ENCODE results near the gene ZFP92.

The ZFP92 gene

DNA sequence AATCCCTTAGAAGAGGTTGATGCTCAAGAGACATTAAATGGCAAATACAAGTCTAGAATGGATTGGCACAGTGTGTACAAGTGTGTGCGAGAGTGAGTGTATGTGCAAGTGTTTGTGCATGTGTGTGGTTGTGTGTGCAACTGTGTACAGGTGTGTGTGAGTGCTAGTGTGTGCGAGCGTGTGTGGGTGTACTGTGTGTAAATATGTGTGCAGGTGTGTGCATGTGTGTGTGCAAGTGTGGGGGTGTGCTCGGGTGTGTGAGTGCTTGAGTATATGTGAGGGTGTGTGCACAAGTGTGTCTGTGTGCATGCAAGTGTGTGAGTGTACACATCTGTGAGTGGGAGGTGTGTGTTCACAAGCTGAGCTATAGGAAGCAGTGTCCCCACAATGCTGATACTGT is 28.7 kb downstream of the ZFP92 start:
- DNase-seq (ENCODE audit: low read depth, low spot score), result no peak

- no peak for DNase-seq (ENCODE audit: low read depth, low spot score)
Measured at GRCh38 chrX:153440556-153441135, 29.4 kb downstream of the ZFP92 start.

GRCh38 chrX:153441296-153441695 is 30.0 kb downstream of the ZFP92 start:
- DNase-seq (ENCODE audit: low read depth, low spot score), result no peak

DNA sequence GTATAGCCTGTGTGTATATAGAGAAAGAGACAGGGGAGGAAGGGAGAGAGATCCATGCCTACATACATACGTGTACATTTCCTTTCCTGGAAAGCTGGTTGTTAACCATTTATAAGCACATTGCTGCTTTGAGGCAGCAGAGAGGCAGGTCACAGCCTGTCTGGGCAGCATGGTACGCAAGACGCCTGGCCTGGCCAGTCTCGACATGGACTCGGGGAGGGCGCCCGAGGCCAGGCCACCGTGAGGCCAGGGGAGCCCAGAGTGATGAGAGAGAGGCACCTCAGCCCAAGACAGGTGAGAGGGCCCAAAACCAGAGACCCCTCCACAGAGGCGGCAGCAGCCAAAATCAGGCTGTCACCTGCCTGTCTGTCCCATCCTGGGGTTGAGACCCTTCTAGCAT is 30.7 kb downstream of the ZFP92 start:
- no peak for DNase-seq (ENCODE audit: low read depth, low spot score)

- no peak for DNase-seq (ENCODE audit: low read depth, low spot score)
Measured at GRCh38 chrX:153442463-153442862, 31.2 kb downstream of the ZFP92 start.

- DNase-seq (ENCODE audit: low read depth, low spot score), result no peak
Measured at GRCh38 chrX:153443476-153444332, 32.4 kb downstream of the ZFP92 start.

- no peak for DNase-seq (ENCODE audit: low read depth, low spot score)
Measured at GRCh38 chrX:153444333-153445011, 33.2 kb downstream of the ZFP92 start.

- no peak for DNase-seq (ENCODE audit: low read depth, low spot score)
Measured at GRCh38 chrX:153445106-153445855, 34.0 kb downstream of the ZFP92 start.

DNA sequence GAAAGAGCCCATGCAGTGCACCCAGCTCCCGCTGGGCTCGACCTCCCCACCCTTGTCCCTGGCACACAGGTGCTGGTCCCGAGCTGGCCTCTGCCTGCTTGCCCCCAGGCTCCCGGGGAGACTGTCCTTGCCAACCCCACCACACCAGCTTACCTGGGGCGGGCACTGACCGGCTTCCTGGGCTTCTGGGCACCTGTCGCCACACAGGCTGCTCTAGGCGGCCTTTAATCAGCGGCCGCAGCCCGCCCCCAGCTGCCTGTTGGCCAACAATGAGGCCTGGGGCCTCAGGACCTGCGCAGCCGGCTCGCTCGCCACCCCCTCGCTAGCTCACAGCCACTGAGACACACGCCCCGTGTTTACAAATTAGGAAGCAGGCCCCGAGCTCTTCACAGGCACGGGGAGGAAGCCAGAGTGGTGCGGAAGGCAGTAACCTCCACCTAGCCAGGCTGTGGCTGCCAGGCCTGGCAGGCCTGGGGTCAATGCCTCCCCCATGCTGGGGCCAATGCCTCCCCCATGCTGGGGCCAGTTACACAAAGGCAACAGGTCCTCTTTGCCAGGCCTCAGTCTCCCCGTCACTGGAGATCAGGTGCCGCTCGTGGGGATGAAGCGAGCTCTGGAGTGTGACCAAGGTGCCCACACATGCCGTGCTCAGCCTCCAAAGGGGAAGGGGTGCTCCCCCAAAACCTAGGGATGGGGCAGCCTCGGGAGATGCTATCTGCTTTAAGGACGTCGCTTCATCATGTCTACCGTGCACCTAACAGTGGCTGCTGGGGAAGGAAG is 34.8 kb downstream of the ZFP92 start, which contains the start of gene TREX2:
TREX2 (minus strand) TSS at position 201 of the 780 bp plus-strand sequence. CDS start 626 bp downstream, outside the sequence.
- no peak for DNase-seq (ENCODE audit: low read depth, low spot score)

DNA sequence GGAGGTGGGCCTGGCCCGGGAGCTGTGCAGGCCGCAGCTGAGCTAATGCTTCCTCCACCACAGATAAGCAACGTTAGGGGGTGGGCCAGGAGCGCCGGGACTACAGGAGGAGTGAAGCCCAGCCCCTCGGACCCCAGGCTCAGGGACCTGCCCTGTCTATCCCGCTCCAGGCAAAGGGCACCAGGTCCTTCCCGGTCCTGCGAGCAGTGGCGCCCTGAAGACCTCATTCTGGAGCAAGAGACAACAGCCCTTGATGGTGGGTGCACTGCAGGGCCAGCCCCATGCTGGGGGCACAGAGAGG is 35.3 kb downstream of the ZFP92 start:
- no peak for DNase-seq (ENCODE audit: low read depth, low spot score)

DNA sequence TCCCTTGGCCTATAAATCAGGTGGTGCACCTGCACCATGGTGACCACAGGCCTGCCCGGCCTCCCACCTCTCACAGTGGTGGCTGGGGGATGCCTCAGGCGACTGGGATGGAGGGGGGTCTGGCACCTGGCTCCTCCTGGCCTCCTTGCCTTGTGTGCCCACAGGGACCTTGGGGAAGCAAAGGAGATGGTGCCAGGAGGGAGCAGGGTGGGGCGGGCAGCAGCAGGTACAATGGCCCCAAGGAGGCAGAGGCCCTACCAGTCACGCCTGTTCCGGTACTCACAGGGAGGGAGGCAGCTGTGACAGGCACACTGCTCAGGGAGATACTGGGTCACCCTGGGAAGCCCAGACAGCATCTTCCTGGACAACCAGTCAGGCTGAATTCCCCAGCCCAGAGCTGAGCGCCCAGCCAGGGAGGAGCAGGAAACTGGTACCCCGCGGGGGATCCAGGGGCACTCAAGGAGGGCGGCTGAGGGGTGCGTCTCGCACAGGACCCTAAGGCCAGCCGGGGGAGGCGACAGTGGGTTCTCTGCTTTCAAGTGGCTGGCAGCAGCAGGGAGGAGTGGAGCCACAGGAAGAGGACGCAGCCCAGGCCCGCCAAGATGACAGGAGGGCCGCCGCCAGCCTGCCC is 35.8 kb downstream of the ZFP92 start:
- no peak for DNase-seq (ENCODE audit: low read depth, low spot score)

DNA sequence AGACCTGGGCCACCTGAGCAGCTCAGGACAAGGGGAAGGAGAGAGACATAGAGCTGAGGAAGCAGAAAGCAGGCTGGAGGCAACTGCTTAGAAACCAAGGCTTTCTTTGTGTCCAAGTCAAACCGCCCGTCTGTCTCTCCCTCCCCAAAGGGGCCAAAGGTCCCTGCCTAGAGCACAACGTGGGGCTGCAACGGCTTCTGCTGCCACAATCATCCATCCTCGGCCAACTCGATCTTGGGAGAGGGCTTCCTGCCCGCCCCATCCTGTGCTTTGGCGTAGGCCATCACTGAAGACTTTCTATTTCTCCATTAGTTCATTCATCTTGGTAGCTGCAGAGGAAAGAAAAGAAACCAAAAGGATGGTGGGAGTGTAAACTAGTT is 36.3 kb downstream of the ZFP92 start:
- no peak for DNase-seq (ENCODE audit: low read depth, low spot score)

DNA sequence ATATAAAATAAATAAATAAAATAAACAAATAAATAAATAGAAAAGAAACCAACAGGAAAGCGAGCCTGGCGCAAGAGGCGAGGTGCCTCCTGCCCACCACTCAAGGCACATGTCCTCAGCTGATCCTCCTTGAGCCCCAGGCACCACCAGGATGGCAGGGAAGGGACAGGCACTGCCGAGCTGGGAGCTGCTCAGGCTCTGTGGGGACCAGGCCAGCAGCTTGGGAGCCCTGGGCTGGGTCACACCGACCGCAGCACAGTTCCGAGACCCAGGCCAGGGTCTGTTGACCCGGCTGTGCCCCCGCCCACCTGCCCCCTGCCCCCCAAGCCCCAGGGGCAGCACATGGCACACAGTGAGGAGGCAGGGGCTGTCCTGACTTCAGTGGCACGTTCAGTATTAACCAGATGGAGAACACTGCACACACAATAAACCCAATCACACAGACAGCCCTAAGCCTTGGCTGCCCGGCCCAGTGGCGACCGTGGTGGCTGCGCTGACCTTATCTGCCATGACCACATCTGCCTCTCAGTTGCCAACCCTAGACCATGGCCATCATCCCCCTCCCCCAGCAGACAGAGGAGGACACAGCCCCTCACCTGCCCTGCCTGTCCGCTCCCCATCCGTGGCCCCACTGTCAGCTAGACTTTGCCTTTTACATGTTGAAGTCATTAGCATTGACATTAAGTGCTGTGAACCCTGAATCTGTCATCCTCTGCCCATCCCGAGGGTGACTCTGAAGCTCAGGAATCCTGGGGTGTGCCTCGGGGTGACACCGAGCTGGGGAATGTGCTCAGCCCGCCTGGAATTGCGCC is 37.5 kb downstream of the ZFP92 start:
- no peak for DNase-seq (ENCODE audit: low read depth, low spot score)

DNA sequence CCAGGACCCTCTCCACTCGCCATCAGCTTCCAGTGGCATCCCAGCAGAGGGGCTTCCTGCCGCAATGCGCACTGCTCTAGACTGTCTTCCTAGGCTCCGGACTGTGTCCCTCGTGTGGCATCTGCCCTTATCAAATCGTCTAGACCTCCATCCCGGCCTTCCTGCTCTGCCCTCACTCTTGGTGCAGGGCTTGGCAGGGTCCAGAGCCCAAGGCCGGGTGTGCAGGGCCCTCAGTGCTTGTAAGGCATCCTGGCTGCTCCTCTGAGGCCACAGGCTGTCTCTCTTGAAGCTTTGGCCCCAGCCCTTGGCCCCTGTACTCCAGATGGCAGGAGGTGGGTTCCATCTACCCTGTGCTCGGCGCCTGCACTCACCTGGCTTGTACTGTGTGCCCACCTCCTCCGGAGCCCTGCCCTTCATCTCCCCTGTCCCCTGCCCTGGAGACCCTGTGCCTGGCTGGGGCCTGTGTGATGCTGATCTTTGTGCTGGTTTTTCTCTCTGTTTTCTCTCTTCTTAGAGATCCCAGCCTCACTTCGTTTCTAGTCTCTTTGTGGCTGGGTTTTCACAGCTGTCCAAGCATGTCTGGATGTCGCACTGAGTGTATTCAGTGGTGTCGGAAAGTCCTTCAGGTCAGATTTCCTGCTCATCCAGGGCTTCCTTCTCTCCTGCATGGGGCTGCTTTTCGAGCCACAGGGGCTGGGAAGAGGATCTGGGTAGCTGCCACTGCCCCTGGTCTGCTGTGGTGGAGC is 38.3 kb downstream of the ZFP92 start:
- DNase-seq (ENCODE audit: low read depth, low spot score), result no peak

DNA sequence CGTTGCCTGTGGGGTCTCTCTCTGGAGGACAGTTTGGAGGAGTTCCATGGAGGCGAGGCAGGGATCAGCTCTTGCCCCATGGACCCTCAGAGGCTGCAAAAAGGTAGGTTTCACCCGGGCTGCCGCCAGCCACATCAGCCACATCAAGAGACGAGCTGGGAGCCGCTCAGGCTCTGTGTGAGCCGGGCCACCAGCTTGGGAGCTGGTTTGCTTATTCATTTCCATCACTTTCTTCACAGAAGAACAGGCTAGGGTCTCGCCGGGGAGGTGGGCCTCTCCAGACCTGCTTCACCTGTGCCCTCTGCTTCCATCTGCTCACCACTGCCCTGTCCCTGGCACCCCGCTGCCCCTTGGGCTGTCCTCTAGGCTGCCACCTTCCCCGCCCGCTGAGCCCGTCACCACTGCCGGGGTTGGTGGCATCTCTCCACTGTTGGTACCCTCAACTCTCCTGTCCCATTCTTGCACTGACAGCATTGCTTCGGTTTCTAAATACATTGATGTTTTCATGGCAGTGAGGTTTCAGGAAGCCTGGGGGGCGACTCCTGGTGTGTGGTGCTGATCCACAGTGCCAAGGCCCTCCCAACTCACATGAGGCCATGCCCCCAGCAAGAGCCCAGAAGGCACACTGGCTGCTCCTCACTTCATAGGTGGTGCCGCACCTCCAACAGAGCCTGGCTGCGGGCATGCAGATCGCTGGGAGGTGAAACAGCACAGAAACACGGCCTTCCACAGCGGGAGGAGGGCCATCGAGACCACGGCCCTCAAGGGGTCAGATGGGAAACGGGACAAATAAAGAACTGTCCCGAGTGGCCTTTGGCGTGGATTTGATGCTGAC is 39.1 kb downstream of the ZFP92 start:
- no peak for DNase-seq (ENCODE audit: low read depth, low spot score)

- DNase-seq (ENCODE audit: low read depth, low spot score), result no peak
Measured at GRCh38 chrX:153450949-153451277, 39.6 kb downstream of the ZFP92 start.

DNA sequence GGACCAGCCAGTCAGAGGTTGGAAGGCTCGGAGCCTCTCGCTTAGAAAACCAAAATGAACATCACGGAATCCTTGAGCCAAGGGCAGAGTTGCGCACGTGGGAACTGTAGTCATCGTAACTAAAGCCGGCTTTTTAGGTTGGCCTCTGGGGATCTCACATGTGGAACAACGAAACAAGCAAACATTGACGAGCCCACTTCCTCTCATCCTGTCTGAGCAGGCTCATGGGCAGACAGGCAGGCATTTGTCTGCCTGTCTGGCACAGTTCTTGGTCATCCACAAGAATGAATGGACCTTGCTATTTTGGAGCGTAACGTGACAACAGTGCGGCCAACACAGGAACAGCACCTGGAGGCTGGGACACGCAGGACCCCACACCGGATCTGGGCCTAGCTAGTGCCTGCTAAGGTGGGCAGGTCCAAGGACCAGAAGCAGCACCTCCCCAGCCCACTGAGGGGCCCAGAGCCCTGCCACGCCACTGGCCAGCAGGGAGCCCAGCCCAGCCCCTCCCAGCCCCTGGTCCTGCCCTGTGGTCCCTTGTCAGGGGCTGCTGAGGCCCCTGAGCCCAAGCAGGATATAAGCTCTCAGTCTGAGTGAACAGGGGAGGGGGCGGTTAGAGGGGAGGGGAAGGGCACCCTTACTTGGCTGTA is 43.8 kb downstream of the ZFP92 start:
- no peak for DNase-seq (ENCODE audit: low read depth, low spot score)

GRCh38 chrX:153455571-153455970 is 44.3 kb downstream of the ZFP92 start:
- no peak for DNase-seq (ENCODE audit: low read depth, low spot score)
